ENCODE measurements around the gene LARGE1. TPM values are rescaled to one million over a fixed set of nuclear protein-coding genes. Genes with fewer than 3 reads are reported as not detected.

LARGE1 gene
- total RNA-seq, 6 experiments from 2014 or later, result 12.2 to 28.3 (median 15.2) TPM

DNA sequence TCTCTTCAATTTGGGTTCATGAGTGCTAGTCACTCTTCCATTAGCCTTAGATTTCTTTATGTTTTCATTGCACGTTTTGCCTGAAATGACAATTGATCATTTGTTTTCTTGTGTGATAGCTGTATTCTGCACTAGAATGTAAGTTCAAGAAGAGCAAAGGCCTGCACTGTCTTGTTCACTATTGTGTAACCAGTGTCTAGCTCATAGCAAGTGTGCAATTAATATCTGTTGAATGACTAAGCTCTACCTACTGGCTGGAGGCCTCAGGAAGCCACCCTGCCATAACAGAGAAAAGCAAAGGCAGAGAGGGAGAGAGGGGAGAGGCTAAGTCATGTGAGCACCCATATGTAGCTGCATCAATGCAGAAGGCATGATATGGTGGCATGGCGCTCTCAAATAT, 569.3 kb downstream of the LARGE1 start:
- no peaks in the 10 kb centered on the region for H3K36me3 ChIP-seq
- H3K27me3 ChIP-seq, result no peaks in the 10 kb centered on the region
- no peaks in the 10 kb centered on the region for H3K9me3 ChIP-seq
- ATAC-seq (no peak), DNase-seq (no peak)
- H3K4me1 ChIP-seq, result no peaks in the 10 kb centered on the region
- 91% methylated on average over 2 of the region's 2 CpGs for WGBS (ENCODE audit: insufficient coverage, low coverage, low lambda C conversion rate, missing lambda C conversion rate)
- TF ChIP-seq, protein P1, sequence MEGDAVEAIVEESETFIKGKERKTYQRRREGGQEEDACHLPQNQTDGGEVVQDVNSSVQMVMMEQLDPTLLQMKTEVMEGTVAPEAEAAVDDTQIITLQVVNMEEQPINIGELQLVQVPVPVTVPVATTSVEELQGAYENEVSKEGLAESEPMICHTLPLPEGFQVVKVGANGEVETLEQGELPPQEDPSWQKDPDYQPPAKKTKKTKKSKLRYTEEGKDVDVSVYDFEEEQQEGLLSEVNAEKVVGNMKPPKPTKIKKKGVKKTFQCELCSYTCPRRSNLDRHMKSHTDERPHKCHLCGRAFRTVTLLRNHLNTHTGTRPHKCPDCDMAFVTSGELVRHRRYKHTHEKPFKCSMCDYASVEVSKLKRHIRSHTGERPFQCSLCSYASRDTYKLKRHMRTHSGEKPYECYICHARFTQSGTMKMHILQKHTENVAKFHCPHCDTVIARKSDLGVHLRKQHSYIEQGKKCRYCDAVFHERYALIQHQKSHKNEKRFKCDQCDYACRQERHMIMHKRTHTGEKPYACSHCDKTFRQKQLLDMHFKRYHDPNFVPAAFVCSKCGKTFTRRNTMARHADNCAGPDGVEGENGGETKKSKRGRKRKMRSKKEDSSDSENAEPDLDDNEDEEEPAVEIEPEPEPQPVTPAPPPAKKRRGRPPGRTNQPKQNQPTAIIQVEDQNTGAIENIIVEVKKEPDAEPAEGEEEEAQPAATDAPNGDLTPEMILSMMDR (IDR thresholded peaks at IDR 0.05), result no peak
- no peak for TF ChIP-seq POLR2A (IDR thresholded peaks at IDR 0.05)
- H3K4me3 ChIP-seq, result no peak overlapping the region
- intact Hi-C loops (cut with DNase I), result no loop called here
- H3K27ac ChIP-seq, result no peak overlapping the region

DNA sequence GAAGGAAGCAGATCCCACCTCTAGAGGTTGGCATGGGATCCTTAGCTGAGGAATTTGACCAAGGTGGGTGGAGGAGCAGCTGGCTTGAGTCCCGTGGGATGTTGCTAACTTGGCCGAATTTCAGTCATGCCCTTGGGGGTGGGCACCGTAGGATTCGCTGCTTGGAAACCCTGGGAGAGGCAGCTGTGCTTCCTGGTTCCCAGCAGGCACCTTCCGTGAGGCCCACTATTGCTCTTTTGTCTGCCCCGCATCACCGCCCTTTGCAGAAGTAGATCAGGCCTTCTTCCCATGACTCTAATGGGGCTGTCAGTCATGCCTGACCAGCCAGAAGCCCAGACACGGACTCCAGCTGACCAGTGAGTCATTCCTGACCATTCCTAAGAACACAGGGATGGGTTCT, 569.8 kb downstream of the LARGE1 start:
- intact Hi-C loops (cut with DNase I), result no loop called here
- no peaks in the 10 kb centered on the region for H3K36me3 ChIP-seq
- TF ChIP-seq, protein P1 (IDR thresholded peaks at IDR 0.05), result no peak
- TF ChIP-seq POLR2A (IDR thresholded peaks at IDR 0.05), result no peak
- H3K27me3 ChIP-seq, result no peaks in the 10 kb centered on the region
- H3K9me3 ChIP-seq, result no peaks in the 10 kb centered on the region
- no peak overlapping the region for H3K27ac ChIP-seq
- DNase-seq (no peak), ATAC-seq (no peak)
- WGBS (ENCODE audit: insufficient coverage, low coverage, low lambda C conversion rate, missing lambda C conversion rate), result 100% methylated on average over 3 of the region's 8 CpGs
- H3K4me3 ChIP-seq, result no peak overlapping the region
- no peaks in the 10 kb centered on the region for H3K4me1 ChIP-seq

DNA sequence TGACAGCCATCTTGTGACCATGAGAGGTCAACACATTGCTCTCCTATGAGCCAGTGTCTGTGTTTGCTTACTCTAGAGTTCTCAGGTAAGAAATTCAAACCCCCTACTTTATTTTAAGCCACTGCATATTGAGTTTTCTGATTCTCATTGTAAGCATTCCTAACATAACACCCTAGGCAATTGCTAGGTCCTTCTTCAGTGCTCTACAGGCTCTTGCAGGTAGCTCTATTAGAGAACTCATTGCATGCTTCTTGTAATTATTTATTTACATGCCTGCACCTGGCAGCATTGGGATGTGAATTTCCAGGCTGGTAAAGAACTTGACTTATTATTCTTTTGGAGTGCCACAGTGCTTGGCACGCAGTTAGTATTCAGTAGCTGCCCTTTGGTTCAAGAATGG, 573.3 kb downstream of the LARGE1 start:
- Histone ChIP-seq H3K9me3 (no peaks in the 10 kb centered on the region), H3K27ac (no peak overlapping the region), H3K27me3 (no peaks in the 10 kb centered on the region), H3K36me3 (no peaks in the 10 kb centered on the region), H3K4me3 (no peak overlapping the region), H3K4me1 (no peaks in the 10 kb centered on the region)
- no peak for TF ChIP-seq POLR2A (IDR thresholded peaks at IDR 0.05)
- TF ChIP-seq, protein P1 (IDR thresholded peaks at IDR 0.05), result no peak
- ATAC-seq (no peak), DNase-seq (no peak)
- intact Hi-C loops (cut with DNase I), result no loop called here
- 89% methylated on average over 1 of the region's 1 CpG for WGBS (ENCODE audit: insufficient coverage, low coverage, low lambda C conversion rate, missing lambda C conversion rate)

DNA sequence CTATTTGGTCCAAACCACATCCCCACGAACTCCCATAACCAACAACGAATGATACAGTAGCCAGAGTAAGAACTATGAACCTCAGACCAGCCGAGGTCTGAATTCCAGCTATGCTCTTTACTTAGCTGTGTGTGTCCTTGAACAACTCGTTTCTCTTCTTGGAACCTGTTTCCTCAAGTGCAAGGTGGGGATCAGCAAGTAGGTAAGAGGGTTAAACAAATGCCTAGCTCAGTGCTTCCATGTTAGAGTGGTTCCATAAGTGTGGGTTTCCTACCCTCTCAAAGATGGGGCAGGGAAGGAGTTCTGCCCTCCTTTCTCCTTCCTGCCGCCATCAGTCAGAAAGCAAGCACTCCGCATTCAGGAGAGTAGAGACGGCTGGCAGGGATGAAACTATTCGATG, 578.7 kb downstream of the LARGE1 start:
- peaks cover 0 to 12% (median 0%) of the 10 kb centered on the region in 4 donors for H3K4me1 ChIP-seq
- no peaks in the 10 kb centered on the region for H3K9me3 ChIP-seq
- intact Hi-C loops (cut with DNase I), result no loop called here
- no peak overlapping the region for H3K27ac ChIP-seq
- WGBS (ENCODE audit: insufficient coverage, low coverage, low lambda C conversion rate, missing lambda C conversion rate), result 88% methylated on average over 5 of the region's 8 CpGs
- no peak overlapping the region for H3K4me3 ChIP-seq
- no peaks in the 10 kb centered on the region for H3K36me3 ChIP-seq
- ATAC-seq (no peak), DNase-seq (no peak)
- H3K27me3 ChIP-seq, result no peaks in the 10 kb centered on the region
- TF ChIP-seq POLR2A (IDR thresholded peaks at IDR 0.05), result no peak
- TF ChIP-seq, protein P1 (IDR thresholded peaks at IDR 0.05), result no peak

DNA sequence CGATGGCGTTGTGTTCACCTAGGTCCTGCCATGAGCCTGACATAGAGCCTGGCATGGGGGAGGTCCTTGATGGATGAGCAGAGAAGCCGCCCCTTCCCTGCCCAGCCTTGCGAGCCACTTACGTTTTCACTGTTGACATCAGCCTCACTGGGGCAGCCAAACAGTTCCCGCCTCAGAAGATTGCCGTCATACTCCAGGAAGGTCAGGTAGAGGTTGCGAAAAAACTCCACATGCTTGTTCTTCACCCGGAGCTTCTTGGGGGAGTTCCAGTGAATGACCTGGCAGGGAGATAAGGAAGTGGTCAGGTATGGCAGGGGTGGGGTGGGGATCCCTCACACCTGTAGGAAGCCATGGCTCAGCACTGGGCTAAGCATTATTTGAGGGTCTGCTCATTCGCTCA, 582.8 kb downstream of the LARGE1 start:
- DNase-seq, result peak; percentile 42 to 87 (median 57)
- TF ChIP-seq, protein P1 (IDR thresholded peaks at IDR 0.05), result no peak
- no peak for TF ChIP-seq POLR2A (IDR thresholded peaks at IDR 0.05)
- Histone ChIP-seq H3K27me3 (no peaks in the 10 kb centered on the region), H3K4me3 (no peak overlapping the region), H3K36me3 (no peaks in the 10 kb centered on the region), H3K4me1 (peaks cover 0 to 48% (median 15%) of the 10 kb centered on the region in 4 donors), H3K9me3 (no peaks in the 10 kb centered on the region), H3K27ac (peak overlapping the region in 2 of 3 donors; percentile 85 to 92)
- intact Hi-C loops (cut with DNase I), result no loop called here
- ATAC-seq, result peak; percentile 42 to 74 (median 62)
- 41% methylated on average over 5 of the region's 10 CpGs for WGBS (ENCODE audit: insufficient coverage, low coverage, low lambda C conversion rate, missing lambda C conversion rate)
